Activated gamma-delta T cell treated with anti-CD3 and anti-CD28 coated beads, Interleukin-2, amount 50 U/mL, for 16 hours (primary cell): ENCODE data around the gene THG1L.
"Not testable (repeated sequence)": the region's sequence is repeated elsewhere in the genome, so short reads cannot be mapped to it uniquely, and the experiment has no call there.

Experiments used
- DNase-seq: peaks from one replicate; pipeline ENCODE4 v3.0.0-alpha.2; 2020; ENCODE audit warnings: low read depth

The THG1L gene

GRCh38 chr5:157727858-157728257, 3.4 kb upstream of the THG1L start:
- not testable (repeated sequence) for DNase-seq

- no peak for DNase-seq
These were observed 1.4 kb upstream of the THG1L start for GRCh38 chr5:157729858-157730257.

- DNase-seq, result no peak
These were observed 334 bp upstream of the THG1L start for GRCh38 chr5:157730900-157731271.

GRCh38 chr5:157732130-157732514, 902 bp downstream of the THG1L start:
- DNase-seq, result no peak

- no peak for DNase-seq
These were observed 1.5 kb downstream of the THG1L start for GRCh38 chr5:157732596-157733262.

- DNase-seq, result no peak
These were observed 3.2 kb downstream of the THG1L start for GRCh38 chr5:157734436-157734835.

GRCh38 chr5:157735991-157736390, 4.8 kb downstream of the THG1L start:
- DNase-seq, result no peak

GRCh38 chr5:157739388-157740228, 8.4 kb downstream of the THG1L start:
- DNase-seq, result no peak

GRCh38 chr5:157740229-157740610, 9.0 kb downstream of the THG1L start:
- DNase-seq, result no peak

GRCh38 chr5:157741131-157741530, 9.9 kb downstream of the THG1L start:
- DNase-seq, result no peak

GRCh38 chr5:157743163-157744050, 12.2 kb downstream of the THG1L start, which contains the start of gene LSM11:
LSM11 (plus strand) TSS chr5:157743712; CDS start chr5:157743751, 39 bp downstream.
- DNase-seq, result peak; percentile 86

GRCh38 chr5:157744051-157745011, 13.1 kb downstream of the THG1L start:
- DNase-seq, result no peak

- DNase-seq, result no peak
These were observed 13.8 kb downstream of the THG1L start for GRCh38 chr5:157745041-157745456.

- DNase-seq, result no peak
These were observed 16.0 kb downstream of the THG1L start for GRCh38 chr5:157747173-157747740.

- no peak for DNase-seq
These were observed 16.8 kb downstream of the THG1L start for GRCh38 chr5:157747766-157748700.

GRCh38 chr5:157748760-157749461, 17.7 kb downstream of the THG1L start:
- no peak for DNase-seq

- DNase-seq, result no peak
These were observed 18.2 kb downstream of the THG1L start for GRCh38 chr5:157749462-157749799.

- DNase-seq, result no peak
These were observed 19.1 kb downstream of the THG1L start for GRCh38 chr5:157750320-157750719.

GRCh38 chr5:157756122-157756521, 24.9 kb downstream of the THG1L start:
- no peak for DNase-seq
